Hippocampal formation (tissue), 2 donors: Measurements from ENCODE around the gene DHRS1.

Experiments
- DNase-seq, 2 donors: peaks; one replicate each; lab custom pipeline; 2025; lab: John Stamatoyannopoulos, UW

The DHRS1 gene

DNA sequence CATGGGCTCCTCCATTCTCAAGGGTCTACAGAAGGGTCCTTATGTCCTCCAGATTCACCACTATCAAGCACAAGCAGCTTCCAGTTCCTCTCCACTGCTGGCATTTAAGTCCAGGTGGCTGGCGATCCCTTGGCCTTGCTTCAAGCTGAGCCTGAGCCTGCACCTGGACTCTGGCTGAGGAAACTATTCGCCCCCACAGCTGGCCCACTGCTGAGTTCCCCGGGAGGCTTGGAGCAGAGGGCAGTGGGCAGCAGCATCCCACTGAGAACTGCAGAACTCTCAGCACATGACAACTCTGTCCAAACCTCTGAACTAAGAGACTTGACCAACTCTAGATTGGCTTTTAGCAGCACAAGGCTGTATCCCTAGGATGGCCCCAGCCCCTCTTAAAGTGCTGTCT is 16.8 kb downstream of the DHRS1 start:
- no peak for DNase-seq

DNA sequence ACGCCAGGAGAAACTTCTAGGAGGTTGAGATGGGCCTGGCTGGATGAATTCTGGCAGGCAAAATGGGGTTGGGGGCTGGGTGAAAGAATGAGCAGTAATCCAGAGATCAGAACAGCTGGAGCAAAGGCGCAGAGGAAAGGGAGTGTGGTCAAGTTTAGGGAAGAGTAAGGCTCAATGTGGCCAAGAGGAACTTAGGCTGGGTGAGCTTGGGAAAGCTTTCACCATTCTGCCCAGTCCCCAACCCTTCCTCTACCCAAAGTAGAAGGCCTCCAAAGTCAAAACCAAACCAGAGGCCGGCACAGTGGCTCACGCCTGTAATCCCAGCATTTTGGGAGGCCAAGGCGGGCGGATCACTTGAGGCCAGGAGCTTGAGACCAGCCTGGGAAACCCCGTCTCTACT is 17.9 kb downstream of the DHRS1 start:
- DNase-seq = no peak

DNA sequence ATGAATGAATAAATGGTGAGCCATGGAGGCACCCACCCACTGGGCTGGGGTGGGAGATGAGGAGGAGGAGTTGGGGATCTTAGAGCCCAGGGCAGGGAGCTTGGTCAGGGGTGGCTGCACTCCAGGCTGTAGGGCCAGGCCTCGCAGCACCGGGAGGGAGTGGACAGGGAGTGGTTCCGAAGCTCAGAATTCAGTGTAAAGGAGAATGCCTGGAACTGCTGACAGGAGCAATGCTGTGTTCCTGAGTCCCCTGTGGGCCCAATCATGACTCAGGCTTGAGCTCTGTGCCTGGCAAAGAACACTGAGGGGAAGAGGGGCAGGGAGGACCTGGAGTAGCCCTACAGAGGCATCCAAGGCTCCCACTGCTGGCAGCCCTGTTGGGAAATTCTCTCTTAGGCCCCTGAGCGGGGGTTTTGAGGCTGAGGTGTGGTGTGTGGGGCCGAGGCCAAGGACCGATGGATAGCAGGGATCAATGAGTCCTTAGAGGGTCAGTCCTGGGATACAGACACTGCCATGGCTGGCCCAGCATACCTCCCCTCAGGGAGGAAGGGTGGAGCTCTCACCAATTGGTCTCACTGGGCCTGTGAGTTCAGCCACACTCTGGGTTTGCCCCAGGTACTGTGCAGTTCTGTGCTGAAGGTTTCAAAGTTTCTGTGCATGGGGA is 18.7 kb downstream of the DHRS1 start:
- no peak for DNase-seq

DNA sequence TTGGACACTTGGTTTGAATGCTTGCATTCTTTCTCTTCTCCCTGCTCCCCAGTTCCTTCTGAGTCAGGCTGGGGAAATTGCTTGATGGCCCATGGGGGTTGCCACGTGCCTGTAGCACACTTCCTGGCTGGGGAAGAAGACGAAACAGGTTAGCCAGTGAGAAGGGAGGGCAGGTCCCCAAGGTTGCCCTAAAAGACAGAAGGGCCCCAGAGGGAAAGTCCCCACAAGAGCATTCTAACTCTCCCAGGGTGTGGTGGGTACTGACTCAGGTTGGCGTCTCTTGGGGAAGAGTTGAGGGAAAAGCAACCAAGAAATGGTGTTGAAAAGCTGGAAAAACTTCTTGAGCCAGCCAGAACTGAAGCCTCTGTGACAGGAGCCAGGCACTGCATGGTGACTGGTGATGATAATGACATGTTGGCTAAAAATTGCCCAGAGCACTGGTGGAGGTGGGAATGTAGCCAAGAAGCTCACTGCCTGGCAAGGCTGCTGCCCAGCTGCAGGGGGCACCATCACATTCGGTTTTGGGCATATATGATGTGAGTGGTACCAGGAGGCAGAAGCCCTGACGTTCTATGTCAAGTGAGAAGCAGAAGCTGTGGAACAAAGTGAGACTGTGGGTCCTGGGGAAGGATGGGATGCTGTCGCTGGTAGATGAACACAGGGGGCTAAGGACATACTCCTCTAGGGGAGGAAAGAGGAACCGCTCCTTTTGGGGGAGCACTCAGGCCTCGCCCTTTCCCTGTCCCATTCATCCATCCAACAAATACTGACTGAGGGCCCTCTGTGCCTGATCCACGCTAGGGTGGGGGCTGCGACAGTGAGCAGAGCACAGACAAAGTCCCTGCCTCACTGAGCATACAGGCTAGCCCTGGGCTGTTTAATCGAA is 20.0 kb downstream of the DHRS1 start:
- DNase-seq = peak; percentile 17 to 43

DNA sequence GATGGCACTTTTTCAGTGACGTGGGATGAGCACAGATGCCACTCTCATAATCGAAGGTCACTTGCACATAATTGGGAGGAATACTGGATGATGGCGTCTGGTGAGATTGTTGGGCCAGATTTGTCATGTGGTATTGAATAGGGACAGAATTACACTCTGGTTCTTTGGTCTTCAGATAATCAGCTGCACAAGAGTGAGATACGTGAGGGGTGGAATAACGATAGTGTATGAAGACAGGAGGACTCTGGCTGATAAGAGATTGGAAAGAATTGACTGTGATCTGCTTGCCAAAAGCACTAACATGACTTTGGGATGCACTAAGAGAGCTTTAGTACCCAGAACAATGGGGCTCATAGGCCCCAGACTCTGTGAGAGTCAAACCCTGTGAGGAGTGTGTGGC is 21.2 kb downstream of the DHRS1 start:
- no peak for DNase-seq

DNA sequence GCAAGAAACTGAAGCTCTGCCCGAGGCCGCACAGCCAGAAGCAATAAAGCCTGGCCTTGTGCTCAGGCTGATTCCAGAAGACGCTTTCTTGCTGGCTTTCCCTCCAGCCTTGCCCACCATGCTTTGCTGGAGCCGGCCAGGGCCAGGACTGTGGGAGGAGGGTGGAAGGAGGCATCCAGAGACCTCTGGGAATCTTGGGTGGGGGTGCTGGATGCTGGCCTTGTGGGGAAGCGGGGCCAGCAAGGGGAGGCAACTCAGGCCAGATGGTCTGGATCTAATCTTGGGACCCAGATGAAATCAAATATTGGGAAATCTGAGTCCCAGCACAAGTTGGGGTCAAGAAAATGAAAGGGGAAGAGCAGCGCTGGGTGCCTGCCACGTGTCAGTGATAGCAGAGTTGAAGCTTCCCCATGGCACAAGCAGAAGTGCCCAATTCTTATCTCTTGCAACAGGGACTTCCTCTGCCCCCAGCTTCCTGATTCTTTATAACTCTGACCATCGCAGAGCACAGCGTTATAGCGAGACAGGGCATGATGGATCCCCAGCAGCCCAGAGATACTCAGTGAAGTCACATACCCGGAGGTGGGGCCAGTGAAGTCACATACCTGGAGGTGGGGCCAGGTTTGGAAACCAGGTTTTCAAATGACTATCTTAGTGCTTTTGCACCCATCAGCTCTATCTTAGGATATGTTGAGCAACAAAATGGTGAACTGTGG is 21.8 kb downstream of the DHRS1 start:
- DNase-seq = no peak

DNA sequence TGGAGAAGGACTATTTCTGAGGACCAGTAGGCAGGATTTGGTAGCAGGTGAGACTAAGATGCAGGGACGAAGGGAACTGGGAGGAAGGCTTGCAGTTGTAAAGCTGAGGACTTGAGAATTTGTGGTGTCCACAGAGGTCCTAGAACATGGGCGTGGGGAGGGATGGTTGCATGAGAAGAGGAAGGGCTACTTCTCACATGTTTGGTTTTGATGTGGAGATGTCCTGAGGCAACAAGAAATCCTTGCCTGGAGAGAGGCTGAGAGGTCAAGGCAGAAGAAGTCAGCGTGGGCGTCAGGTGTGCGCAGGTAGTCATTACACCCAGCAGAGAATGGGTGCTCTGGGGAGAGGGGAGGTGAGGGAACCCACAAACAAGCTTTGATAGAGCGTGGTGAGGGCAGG is 22.5 kb downstream of the DHRS1 start:
- no peak for DNase-seq

DNA sequence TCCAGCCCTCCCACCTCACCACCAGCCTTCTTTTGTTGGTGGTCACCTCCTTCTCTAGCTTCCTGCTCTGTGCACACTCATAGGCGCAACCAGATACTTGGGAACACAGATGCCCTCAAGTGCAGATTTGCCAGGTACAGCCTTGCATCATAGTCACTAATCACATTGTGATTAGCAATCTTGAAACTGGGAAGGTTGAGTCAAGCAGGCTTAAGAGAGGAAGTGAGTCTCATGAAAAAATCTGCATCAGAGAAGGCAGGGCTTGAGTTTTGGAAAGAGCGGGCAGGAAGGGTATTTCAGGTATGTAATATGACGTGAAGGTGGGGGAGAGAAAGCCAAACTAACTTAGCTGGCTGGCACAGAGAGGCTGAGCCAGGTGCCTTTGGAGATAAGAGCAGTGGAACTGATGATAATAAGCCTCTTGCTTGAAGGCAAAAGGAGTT is 25.5 kb downstream of the DHRS1 start:
- DNase-seq = no peak

DNA sequence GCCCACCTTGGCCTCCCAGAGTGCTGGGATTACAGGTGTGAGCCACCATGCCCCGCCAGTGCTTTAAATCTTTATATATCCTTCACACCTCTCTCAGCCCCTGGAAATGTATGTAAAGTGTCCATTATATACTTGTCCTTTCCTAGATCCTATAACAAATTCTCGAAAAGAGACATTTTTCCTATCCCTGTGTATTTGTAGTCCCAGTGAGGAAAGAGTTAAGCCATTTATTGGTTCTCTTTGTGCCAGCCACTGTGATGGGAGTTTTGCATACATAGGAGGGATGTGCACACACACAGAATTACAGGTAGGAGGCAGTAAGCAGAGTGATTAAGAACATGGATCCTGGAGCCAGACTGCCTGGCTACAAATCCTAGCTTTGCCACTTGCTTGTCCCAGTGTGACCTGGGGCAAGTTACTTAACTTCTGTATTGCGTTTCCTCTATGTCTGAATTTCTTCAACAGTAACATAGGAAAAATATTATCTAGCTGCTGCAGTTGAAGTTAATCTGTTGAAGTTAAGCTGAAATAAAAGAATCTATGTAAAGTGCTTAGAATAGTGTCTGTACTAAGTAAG is 26.1 kb downstream of the DHRS1 start:
- no peak for DNase-seq

DNA sequence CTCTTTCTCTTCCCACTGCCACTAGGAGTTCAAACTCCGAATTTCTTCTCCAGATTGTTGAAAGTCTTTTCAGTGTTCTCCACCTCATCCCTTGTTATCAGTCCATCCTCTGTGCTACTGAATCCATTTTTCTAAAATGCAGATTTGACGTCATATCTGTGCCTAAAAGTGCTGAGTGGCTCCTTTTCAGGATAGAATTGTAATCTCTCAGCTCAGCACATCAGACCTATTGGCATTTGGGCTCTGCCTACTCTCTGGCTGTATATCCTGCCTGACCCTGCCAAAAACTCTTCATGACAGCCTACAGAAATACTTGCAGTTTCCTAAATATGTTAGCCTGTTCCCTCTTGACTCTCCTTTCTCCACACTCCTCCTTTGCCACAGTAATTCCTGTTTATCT is 27.1 kb downstream of the DHRS1 start:
- no peak for DNase-seq

DNA sequence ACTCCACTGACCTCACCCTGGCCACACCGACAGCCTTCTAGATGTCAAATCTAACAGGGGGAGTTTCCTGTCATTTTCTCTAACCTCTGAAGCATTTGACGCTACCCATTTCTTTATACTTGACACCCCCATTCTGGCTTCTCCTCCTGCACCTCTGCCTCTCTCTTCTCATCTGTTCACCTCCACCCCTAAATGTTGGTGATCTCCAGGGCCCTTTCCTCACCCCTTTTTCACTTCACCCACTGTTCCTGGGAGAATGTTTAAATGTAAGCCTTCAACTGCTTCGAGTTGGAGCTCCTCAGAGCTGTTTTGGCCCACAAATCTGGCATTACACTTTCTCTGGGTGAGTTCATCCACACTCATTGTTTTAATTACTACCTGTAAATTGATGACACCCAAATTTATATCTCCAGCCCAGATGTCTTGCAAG is 27.7 kb downstream of the DHRS1 start:
- DNase-seq = no peak

DNA sequence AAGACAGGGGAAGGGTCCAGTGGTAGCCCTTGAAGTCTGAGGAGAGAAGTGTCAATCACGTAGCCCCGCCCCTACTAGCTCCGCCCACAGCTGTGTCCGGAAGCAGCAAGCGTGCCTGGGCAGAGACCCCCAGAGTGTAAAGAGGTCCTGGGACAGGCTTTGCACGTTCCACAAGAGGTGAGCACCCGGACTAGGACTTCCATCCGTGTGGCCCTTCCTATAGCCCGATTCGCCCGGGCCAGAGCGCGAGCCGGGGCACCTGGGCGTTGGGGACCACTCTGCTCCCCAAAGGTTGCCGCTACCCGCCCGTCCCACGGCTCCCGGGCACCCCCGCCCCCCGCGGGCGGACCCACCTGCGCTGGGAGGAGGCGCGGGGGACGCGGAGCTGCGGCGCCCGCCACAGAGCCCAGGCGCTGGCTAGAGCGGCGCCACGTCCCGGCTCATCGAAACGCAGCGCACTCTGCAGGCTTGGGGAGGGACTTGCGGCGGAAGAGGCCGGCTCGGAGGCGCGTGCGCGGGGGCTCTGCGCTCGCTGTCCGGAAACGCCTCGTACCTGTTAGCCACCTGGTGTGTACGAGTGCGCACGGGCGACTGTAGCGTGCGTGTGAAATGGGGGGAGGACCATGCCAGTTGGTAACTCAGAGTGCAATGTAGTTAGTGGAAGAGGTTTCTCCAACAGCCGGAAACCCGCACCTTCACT is 28.3 kb downstream of the DHRS1 start, which contains the start of gene RABGGTA:
TSS of gene RABGGTA (minus strand) at position 464 of the 700 bp plus-strand sequence. CDS start 482 bp downstream, outside the sequence.
- peak; percentile 79 to 86 for DNase-seq

DNA sequence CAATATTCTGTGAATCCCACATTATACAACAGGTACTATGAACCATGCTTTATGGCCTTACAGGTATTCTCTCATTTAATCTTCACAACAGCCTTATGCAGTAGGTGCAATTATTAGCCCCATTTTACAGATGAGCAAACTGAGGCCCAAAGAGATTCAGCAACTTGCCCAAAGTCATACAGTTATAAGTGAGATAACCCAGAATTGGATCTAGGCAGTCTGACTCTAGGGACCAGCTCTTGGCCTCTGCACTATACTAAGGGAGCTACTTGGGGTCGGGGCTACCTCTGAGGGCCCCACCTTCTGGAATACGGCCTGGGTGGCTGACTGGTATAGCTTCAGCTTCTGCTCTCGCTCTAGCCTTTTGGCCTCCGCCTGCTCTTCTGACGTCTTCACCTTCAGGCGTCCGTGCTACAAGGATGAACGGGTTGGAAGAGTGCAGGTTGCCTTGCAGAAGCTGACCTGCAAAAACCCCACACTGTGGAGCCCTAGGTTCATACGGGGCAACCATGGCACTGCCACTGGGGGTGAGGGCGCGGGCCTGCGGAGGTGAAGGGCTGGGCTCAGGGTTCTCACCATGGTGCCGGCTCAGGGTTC is 28.9 kb downstream of the DHRS1 start:
- no peak for DNase-seq

DNA sequence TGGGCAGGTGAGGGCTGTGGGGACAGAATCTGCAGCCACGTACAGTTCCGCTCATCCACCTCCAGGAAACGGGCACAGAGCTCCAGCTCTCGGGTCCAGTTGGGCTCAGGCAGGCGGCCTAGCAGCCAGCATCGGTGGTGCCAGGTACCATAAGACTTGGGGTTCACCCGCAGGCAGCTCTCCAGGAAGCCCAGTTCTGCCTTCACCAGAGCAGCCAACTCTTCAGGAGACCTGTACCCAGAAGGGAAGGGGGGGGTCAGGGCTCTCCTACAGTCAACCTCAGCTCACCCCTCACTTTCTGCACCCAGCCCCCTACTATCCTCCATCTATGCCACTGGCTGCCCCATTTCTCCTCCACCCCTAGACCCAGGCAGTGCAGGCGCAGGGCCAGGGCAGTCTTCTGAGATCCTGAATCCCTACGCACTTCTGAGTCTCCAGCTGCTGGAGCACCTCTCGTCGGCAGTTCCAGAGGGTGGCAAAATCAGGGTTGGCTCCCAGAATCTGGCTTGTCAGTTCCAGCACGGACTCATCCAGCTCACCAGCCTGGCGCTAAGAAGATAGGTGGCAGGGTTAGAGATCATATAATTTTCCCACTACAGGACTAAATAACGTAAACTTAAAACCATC is 29.6 kb downstream of the DHRS1 start:
- DNase-seq = no peak

DNA sequence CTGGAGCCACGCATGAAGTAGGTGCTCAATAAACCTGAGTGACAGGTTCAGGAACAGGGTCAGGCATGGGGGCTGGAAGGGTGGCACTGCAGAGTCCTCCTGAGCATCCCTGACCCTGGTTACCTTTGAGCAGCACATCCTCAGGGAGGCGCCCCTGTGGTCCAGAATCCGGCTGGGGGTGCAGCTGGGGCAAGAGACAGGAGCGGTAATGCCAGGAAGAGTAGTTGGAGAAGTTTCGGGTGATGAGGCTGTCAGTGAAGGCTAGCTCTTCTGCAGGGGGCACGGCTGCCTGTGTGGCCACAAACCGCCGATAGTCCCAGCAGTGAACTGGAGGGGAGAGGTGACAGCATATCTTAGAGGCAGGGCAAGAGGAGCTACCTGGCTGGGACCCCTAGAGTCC is 30.2 kb downstream of the DHRS1 start:
- DNase-seq = no peak

DNA sequence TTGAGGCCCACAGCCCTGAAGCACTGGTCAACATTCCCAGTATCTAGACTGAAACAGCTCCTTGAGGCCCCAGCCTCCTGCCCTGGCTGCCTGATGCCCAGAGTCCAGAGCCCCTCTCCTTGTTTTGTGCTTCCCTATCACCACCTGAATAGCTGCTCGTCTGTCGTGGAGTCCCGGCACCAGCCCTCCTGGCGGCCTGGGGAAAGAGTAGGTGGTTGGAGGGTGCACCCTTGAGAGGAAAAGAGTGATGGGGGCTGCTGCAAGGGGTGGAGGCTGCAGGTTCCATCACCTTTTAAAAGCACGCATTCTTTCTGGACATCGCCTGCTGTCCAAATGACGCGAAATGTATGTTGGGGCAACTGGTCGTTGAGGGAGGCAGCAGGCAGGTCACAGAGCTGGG is 31.4 kb downstream of the DHRS1 start:
- no peak for DNase-seq

DNA sequence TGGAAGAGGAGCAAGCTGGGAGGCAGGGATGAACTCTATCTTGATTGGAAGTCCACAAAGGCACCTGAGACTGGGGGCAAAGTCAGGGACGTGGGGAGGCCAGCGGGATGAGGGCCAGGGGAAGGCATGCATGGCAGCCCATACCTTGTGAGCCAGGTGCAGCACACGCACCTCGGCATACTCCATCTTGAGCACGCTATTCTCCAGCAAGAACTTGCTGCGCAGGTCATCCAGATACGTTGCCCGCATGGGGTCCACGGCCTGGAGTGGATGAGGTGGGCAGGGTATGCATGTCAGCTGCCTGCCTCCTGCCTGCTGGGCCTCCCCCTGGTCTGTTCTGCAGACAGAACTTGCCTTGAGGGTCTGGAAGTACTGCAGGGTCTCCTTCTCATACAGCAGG is 32.1 kb downstream of the DHRS1 start:
- DNase-seq = no peak

DNA sequence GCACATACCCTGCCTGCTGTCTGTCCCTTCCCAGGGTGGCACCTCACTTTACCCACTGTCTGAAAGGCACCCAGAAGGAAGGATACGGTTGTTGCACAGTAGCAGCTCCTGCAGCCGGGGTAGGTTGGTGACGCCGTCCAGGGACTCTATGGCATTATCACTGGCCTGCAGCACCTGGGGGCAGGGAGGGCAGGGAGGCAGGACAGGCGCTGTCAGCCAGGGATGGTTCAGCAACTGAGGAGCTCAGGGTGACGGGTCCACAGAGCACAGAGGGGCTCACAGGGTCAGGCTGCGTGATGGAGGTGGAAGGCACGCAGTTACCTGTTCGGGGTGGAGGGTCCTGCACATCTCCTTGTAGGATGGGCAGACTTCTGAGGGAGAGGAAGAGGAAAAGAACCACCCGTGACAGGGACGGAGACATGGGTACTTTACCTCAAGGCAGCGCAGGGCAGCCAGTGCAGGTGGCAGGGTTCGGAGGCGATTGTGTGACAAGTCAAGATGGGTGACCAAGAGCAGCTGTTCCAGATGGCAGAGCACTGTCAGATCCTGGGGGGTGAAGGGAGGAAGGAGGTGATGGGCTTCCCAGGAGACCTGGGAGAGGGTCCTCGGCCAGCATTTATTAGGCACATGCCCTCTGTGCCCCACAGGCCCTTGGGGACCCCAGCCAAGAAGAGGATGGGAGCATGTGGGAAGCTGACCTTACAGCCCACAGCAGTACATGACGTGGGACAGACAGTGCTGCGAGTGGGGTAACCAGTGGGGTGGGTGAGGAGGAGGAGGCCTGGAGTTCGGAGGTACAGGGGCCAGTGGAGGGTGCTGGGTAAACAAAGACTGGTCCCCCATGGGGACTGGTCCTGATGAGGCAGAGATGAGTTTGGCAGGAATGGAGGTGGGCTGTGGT is 33.0 kb downstream of the DHRS1 start:
- no peak for DNase-seq

DNA sequence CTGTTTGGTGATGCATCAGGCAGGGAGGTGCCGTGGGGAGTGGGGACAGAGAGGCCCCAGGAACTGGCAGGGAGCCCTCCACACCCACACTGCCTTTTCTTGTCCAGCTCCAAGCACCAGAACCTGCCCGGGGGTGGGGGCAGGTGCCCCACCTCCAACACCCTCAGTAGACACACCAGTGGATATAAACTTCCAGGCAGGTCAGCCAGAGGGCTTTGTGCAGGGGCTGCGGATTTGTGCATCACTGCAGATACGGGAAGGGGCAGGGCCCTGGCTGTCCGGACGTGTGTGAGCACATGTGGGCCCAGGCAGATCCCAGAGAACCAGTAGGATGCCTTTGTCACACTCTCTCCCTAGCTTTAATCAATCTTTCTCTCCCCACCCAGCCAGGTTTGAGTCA is 35.3 kb downstream of the DHRS1 start:
- no peak for DNase-seq

DNA sequence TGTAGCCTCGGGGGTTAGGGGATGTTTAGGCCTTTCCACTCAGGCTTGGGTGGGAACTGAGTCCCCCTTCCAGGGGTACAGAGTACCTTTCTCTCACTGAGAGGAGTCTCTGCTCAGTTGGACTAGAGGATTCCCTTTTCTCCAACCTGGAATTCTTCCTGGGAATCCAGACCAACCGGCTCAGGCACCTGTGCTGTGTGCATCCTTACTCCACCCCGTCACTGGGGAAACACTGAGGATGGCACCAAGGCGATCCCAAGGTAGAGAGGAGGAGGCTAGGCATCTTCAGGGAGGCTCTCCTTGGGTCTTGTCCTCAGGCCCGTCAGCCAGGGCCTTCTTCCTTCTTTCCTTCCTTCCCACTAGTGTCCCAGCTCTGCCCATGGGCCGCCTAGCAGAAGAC is 35.7 kb downstream of the DHRS1 start:
- no peak for DNase-seq
